Activated B cell treated with CpG ODN at 0.5 μM for 24 hours (primary cell): ENCODE measurements around the gene NBPF3. TPM values are rescaled to one million over a fixed set of nuclear protein-coding genes. Genes with fewer than 3 reads are reported as not detected.
A peak's percentile ranks its signal among the peaks of the same experiment; 100 is the strongest.

Experiments
- ATAC-seq: fragments of 200-7000 bp; cut with Tn5 transposase; one replicate; pipeline ENCODE4 v1.10.0; 2021; ENCODE audit warnings: low read depth, mild to moderate bottlenecking, moderate library complexity
- CTCF ChIA-PET: fragments of 350-600 bp; sonication (Branson Sonifier 250); formaldehyde crosslinking; loops from one replicate; lab custom pipeline; 2021; ENCODE audit warnings: antibody characterized with exemption; lab: Charles Lee
- POLR2A ChIA-PET: fragments of 350-600 bp; sonication (Branson Sonifier 250); formaldehyde crosslinking; loops from one replicate; lab custom pipeline; 2021; ENCODE audit warnings: antibody characterized with exemption; lab: Charles Lee
- DNase-seq: peaks from one replicate; pipeline ENCODE4 v3.0.0; 2022
- H3K27ac Mint-ChIP-seq: one replicate; pipeline ENCODE4 v1.8.0; 2020; ENCODE audit warnings: mixed read lengths
- H3K27me3 Mint-ChIP-seq: one replicate; pipeline ENCODE4 v1.8.0; 2021; ENCODE audit warnings: mixed read lengths
- H3K36me3 Mint-ChIP-seq: one replicate; pipeline ENCODE4 v1.8.0; 2021; ENCODE audit warnings: low read depth, mixed read lengths
- H3K4me1 Mint-ChIP-seq: one replicate; pipeline ENCODE4 v1.8.0; 2021; ENCODE audit warnings: mixed read lengths
- H3K4me3 Mint-ChIP-seq: one replicate; pipeline ENCODE4 v1.8.0; 2020; ENCODE audit warnings: mild to moderate bottlenecking, mixed read lengths
- H3K9me3 Mint-ChIP-seq: one replicate; pipeline ENCODE4 v1.8.0; 2020; ENCODE audit warnings: mixed read lengths
- CTCF ChIP-seq: fragments of 200-600 bp; IDR thresholded peaks from one replicate; pipeline ENCODE4 v1.8.0; 2022; ENCODE audit warnings: antibody characterized with exemption, mild to moderate bottlenecking
- intact Hi-C: fragments of 100-400 bp; cut with micrococcal nuclease; formaldehyde crosslinking; loops from one replicate; pipeline ENCODE4 v1.15.1; 2024
- total RNA-seq: library from RNA; stranded (reverse); gene quantifications from 2 replicates; pipeline ENCODE4 v1.2.3, GENCODE V29; 2022

The NBPF3 gene
- total RNA-seq, 1 donor from 2014 or later, result 4.3 TPM

- no peak for DNase-seq
- POLR2A ChIA-PET, result interaction anchor here (1.5 to 3.1 kb wide), 4 partner anchors 9 to 25 kb away, joined by 4 to 10 read pairs (median 9); no protein-coding TSS in a partner anchor
- no peaks in the 10 kb centered on the region for H3K9me3 Mint-ChIP-seq
- TF ChIP-seq CTCF, result no peak
- peaks cover 25% of the 10 kb centered on the region for H3K27me3 Mint-ChIP-seq
- CTCF ChIA-PET, result interaction anchor here (1.5 to 4.7 kb wide), 4 partner anchors 9 to 25 kb away, joined by 5 to 50 read pairs (median 10); no protein-coding TSS in a partner anchor
- H3K4me1 Mint-ChIP-seq, result peaks cover 31% of the 10 kb centered on the region
- no peaks in the 10 kb centered on the region for H3K36me3 Mint-ChIP-seq
- no peak for ATAC-seq
- H3K4me3 Mint-ChIP-seq, result peak overlapping the region; percentile 62
- H3K27ac Mint-ChIP-seq, result no peak overlapping the region
- intact Hi-C loops, result no loop called here
Observed at GRCh38 chr1:21510113-21510493, 70.2 kb downstream of the NBPF3 start.

GRCh38 chr1:21510885-21511578, 71.1 kb downstream of the NBPF3 start:
- no peak for TF ChIP-seq CTCF
- no peaks in the 10 kb centered on the region for H3K9me3 Mint-ChIP-seq
- no peak for DNase-seq
- ChIA-PET POLR2A (interaction anchor here (2.6 to 3.1 kb wide), 2 partner anchors 10 to 13 kb away, joined by 9 read pairs; no protein-coding TSS in a partner anchor), CTCF (interaction anchor here (0.7 to 4.9 kb wide), 5 partner anchors 12 to 37 kb away, joined by 3 to 36 read pairs (median 3); no protein-coding TSS in a partner anchor)
- no peaks in the 10 kb centered on the region for H3K36me3 Mint-ChIP-seq
- intact Hi-C loops, result no loop called here
- ATAC-seq, result no peak
- H3K27ac Mint-ChIP-seq, result no peak overlapping the region
- H3K4me3 Mint-ChIP-seq, result no peak overlapping the region
- H3K4me1 Mint-ChIP-seq, result peaks cover 36% of the 10 kb centered on the region
- peaks cover 20% of the 10 kb centered on the region for H3K27me3 Mint-ChIP-seq

DNA sequence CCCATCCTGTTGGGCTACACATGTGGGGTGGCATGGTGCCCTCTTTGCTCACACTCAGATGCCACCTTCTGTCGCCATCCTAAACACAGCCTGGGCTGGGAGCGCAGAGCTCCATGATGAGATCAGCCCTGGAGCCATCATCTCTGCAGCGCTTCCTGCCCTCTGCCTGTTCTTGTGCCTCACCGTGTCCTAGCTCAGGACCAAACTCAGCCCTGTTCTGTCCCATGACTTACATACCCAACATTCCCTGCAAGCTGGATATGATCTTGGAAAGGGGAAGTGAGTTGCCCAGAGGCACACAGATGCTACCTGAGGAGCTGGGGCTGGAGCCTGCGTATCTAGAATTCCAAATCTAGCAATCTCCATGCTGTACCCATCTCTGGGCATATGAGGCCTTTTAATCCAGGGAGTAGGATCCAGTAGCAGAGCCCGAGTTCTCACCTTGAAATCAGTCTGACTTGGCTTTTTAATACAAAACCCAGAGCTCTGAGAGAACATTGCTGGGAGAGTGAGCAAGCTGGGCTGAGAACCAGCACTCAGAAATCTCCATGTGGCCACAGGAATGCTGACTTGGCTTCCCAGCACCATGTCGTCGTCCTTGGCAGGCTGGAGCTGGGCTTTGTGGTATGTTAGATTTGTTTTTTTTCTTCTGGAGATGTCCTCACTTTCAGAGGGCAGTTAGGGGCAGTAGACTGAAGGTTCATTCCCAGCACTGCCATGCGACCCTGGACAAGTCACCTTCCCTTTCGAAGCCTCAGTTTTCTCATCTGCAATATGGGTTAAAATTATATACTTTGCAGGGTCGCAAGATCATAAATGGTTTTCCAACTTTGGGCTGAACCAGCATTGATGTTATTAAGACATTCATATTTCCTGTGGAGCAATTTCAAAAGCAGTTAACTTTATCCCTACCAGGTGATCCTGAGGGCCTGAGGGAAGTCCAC, 71.9 kb downstream of the NBPF3 start:
- DNase-seq, result no peak
- Mint-ChIP-seq H3K36me3 (no peaks in the 10 kb centered on the region), H3K27me3 (peaks cover 16% of the 10 kb centered on the region), H3K4me1 (peaks cover 45% of the 10 kb centered on the region), H3K4me3 (no peak overlapping the region), H3K27ac (no peak overlapping the region), H3K9me3 (no peaks in the 10 kb centered on the region)
- POLR2A ChIA-PET, result interaction anchor here (0.6 to 3.1 kb wide), 5 partner anchors 9 to 23 kb away, joined by 3 to 9 read pairs (median 3); no protein-coding TSS in a partner anchor
- TF ChIP-seq CTCF, result no peak
- CTCF ChIA-PET, result interaction anchor here (0.7 to 4.9 kb wide), 6 partner anchors 11 to 36 kb away, joined by 3 to 36 read pairs (median 4); no protein-coding TSS in a partner anchor
- intact Hi-C loops, result no loop called here
- no peak for ATAC-seq

- no peak for TF ChIP-seq CTCF
- ChIA-PET CTCF (interaction anchor here (0.5 to 4.9 kb wide), 3 partner anchors 21 to 521 kb away, joined by 3 to 36 read pairs (median 4); no protein-coding TSS in a partner anchor), POLR2A (interaction anchor here (0.6 to 1.3 kb wide), 3 partner anchors 9 to 1390 kb away, joined by 3 to 6 read pairs (median 4); no protein-coding TSS in a partner anchor)
- H3K36me3 Mint-ChIP-seq, result no peaks in the 10 kb centered on the region
- peak overlapping the region; percentile 28 for H3K4me3 Mint-ChIP-seq
- intact Hi-C loops, result no loop called here
- peak overlapping the region; percentile 46 for H3K27ac Mint-ChIP-seq
- DNase-seq (no peak), ATAC-seq (peak; percentile 12)
- H3K27me3 Mint-ChIP-seq, result peaks cover 2% of the 10 kb centered on the region
- no peaks in the 10 kb centered on the region for H3K9me3 Mint-ChIP-seq
- peaks cover 61% of the 10 kb centered on the region for H3K4me1 Mint-ChIP-seq
Observed at GRCh38 chr1:21514245-21514644, 74.3 kb downstream of the NBPF3 start.
